CD4-positive, alpha-beta T cell (primary cell): Measurements from ENCODE around the gene ASZ1. TPM values are rescaled to one million over a fixed set of nuclear protein-coding genes. Genes with fewer than 3 reads are reported as not detected.

Experiments used
- ATAC-seq: fragments of 200-7000 bp; cut with Tn5 transposase; one replicate; pipeline ENCODE4 v1.10.0; 2022; ENCODE audit warnings: mild to moderate bottlenecking; ENCODE audit not compliant: poor library complexity
- CTCF ChIA-PET: fragments of 350-600 bp; sonication (Branson Sonifier 250); formaldehyde crosslinking; loops from one replicate; lab custom pipeline; 2021; ENCODE audit warnings: antibody characterized with exemption, inconsistent platforms; lab: Charles Lee
- POLR2A ChIA-PET: fragments of 350-600 bp; sonication (Branson Sonifier 250); formaldehyde crosslinking; loops from one replicate; lab custom pipeline; 2021; ENCODE audit warnings: antibody characterized with exemption, inconsistent platforms; lab: Charles Lee
- DNase-seq, 14 experiments: peaks; one replicate each; pipeline ENCODE4 v3.0.0-alpha.2; 2013 to 2020; ENCODE audit warnings: mixed read lengths in 2 of 14
- H3K27ac ChIP-seq, 2 donors: one replicate each; pipeline versions ENCODE4 v1.5.1 to v1.7.0; 2013; ENCODE audit warnings: low read length in 2 of 2, low read depth in 1 of 2, mild to moderate bottlenecking in 1 of 2
- H3K27me3 ChIP-seq, 2 experiments: 1 replicate in 1 of 2; 2 replicates in 1 of 2; pipeline versions ENCODE4 v1.6.1 to v1.7.0; 2013; ENCODE audit warnings: low read length in 2 of 2, control low read depth in 1 of 2, mild to moderate bottlenecking in 1 of 2, moderate library complexity in 1 of 2; ENCODE audit not compliant: insufficient read depth in 2 of 2, control insufficient read depth in 1 of 2
- H3K36me3 ChIP-seq: one replicate; pipeline ENCODE4 v1.6.1; 2013; ENCODE audit warnings: low read length, control low read depth; ENCODE audit not compliant: insufficient read depth
- H3K4me1 ChIP-seq: one replicate; pipeline ENCODE4 v1.6.1; 2013; ENCODE audit warnings: low read length, control low read depth; ENCODE audit not compliant: insufficient read depth
- H3K4me3 ChIP-seq: one replicate; pipeline ENCODE4 v1.5.1; 2013; ENCODE audit warnings: mild to moderate bottlenecking, low read length, moderate library complexity
- H3K9me3 ChIP-seq, 2 experiments: 1 replicate in 1 of 2; 2 replicates in 1 of 2; pipeline versions ENCODE4 v1.6.1 to v1.7.0; 2013; ENCODE audit warnings: low read length in 2 of 2, mild to moderate bottlenecking in 2 of 2, control low read depth in 1 of 2, moderate library complexity in 1 of 2; ENCODE audit not compliant: control insufficient read depth in 1 of 2, insufficient read depth in 1 of 2
- H3K27ac Mint-ChIP-seq: one replicate; pipeline ENCODE4 v1.8.0; 2020; ENCODE audit warnings: mixed read lengths
- H3K27me3 Mint-ChIP-seq: one replicate; pipeline ENCODE4 v1.8.0; 2021; ENCODE audit warnings: mixed read lengths
- H3K36me3 Mint-ChIP-seq: one replicate; pipeline ENCODE4 v1.8.0; 2021; ENCODE audit warnings: low read depth, mixed read lengths
- H3K4me1 Mint-ChIP-seq: one replicate; pipeline ENCODE4 v1.8.0; 2021; ENCODE audit warnings: low read depth, mixed read lengths
- H3K4me3 Mint-ChIP-seq: one replicate; pipeline ENCODE4 v1.8.0; 2020; ENCODE audit warnings: mild to moderate bottlenecking, mixed read lengths
- H3K9me3 Mint-ChIP-seq: one replicate; pipeline ENCODE4 v1.8.0; 2020; ENCODE audit warnings: mixed read lengths
- CTCF ChIP-seq: fragments of 200-600 bp; IDR thresholded peaks from one replicate; pipeline ENCODE4 v1.8.0; 2022; ENCODE audit warnings: antibody characterized with exemption, mild to moderate bottlenecking
- intact Hi-C, 2 experiments: fragments of 100-400 bp; cut with DNase I in 1 of 2; cut with micrococcal nuclease in 1 of 2; formaldehyde crosslinking; loops; one replicate each; pipeline versions ENCODE4 v1.15.1 to v1.9.0; 2023 to 2025; cut with DNase I, micrococcal nuclease
- total RNA-seq, 174 experiments: library from RNA in 2 of 174; stranded (reverse) in 2 of 174; gene quantifications; one replicate each; pipeline ENCODE4 v1.2.3 and lab custom pipeline; 2021 to 2026

The ASZ1 gene
- total RNA-seq, 2 experiments from 2014 or later, result not detected

- Mint-ChIP-seq H3K4me1 (no peaks in the 10 kb centered on the region), H3K4me3 (no peak overlapping the region), H3K27ac (no peak overlapping the region), H3K27me3 (no peaks in the 10 kb centered on the region), H3K9me3 (peaks cover 10% of the 10 kb centered on the region), H3K36me3 (no peaks in the 10 kb centered on the region)
- intact Hi-C loops, result no loop called here
- no peak for TF ChIP-seq CTCF
- H3K4me1 ChIP-seq, result no peaks in the 10 kb centered on the region
- no peak overlapping the region for H3K4me3 ChIP-seq
- H3K9me3 ChIP-seq, result peaks cover 0 to 11% of the 10 kb centered on the region in 2 experiments
- ChIA-PET POLR2A (no interaction called here), CTCF (no interaction called here)
- ATAC-seq, result no peak
- no peak overlapping the region for H3K27ac ChIP-seq
- no peaks in the 10 kb centered on the region for H3K36me3 ChIP-seq
- DNase-seq, result no peak
- no peaks in the 10 kb centered on the region for H3K27me3 ChIP-seq
Observed at GRCh38 chr7:117445206-117445605, 17.9 kb upstream of the ASZ1 start.

- no peak for TF ChIP-seq CTCF
- Mint-ChIP-seq H3K4me3 (no peak overlapping the region), H3K27ac (no peak overlapping the region), H3K4me1 (no peaks in the 10 kb centered on the region), H3K9me3 (peaks cover 5% of the 10 kb centered on the region), H3K27me3 (no peaks in the 10 kb centered on the region), H3K36me3 (no peaks in the 10 kb centered on the region)
- CTCF ChIA-PET, result no interaction called here
- no peak overlapping the region for H3K27ac ChIP-seq
- DNase-seq, result no peak
- no peak for ATAC-seq
- H3K9me3 ChIP-seq, result peaks cover 0 to 11% of the 10 kb centered on the region in 2 experiments
- H3K4me3 ChIP-seq, result no peak overlapping the region
- no peaks in the 10 kb centered on the region for H3K4me1 ChIP-seq
- intact Hi-C loops, result no loop called here
- no peaks in the 10 kb centered on the region for H3K27me3 ChIP-seq
- no peaks in the 10 kb centered on the region for H3K36me3 ChIP-seq
- POLR2A ChIA-PET, result no interaction called here
Observed at GRCh38 chr7:117444646-117445045, 17.4 kb upstream of the ASZ1 start.

- no peak for DNase-seq
- intact Hi-C loops, result no loop called here
- H3K9me3 Mint-ChIP-seq, result peaks cover 2% of the 10 kb centered on the region
Observed at GRCh38 chr7:117435475-117436043, 8.3 kb upstream of the ASZ1 start.

More at GRCh38 chr7:117435475-117436043, 8.3 kb upstream of the ASZ1 start:
- no peak overlapping the region for H3K27ac Mint-ChIP-seq
- TF ChIP-seq CTCF, result no peak
- no peaks in the 10 kb centered on the region for H3K4me1 ChIP-seq
- no peaks in the 10 kb centered on the region for H3K27me3 Mint-ChIP-seq
- CTCF ChIA-PET, result no interaction called here
- no peaks in the 10 kb centered on the region for H3K27me3 ChIP-seq
- POLR2A ChIA-PET, result no interaction called here
- H3K4me3 ChIP-seq, result no peak overlapping the region
- no peak for ATAC-seq
- H3K9me3 ChIP-seq, result no peaks in the 10 kb centered on the region
- H3K4me3 Mint-ChIP-seq, result no peak overlapping the region
- H3K4me1 Mint-ChIP-seq, result no peaks in the 10 kb centered on the region
- H3K36me3 ChIP-seq, result no peaks in the 10 kb centered on the region
- no peak overlapping the region for H3K27ac ChIP-seq
- H3K36me3 Mint-ChIP-seq, result no peaks in the 10 kb centered on the region
